Forelimb muscle (tissue), 1 donor: ENCODE measurements around the gene CCSAP. TPM values are rescaled to one million over a fixed set of nuclear protein-coding genes. Genes with fewer than 3 reads are reported as not detected.
"Not testable (repeated sequence)": the region's sequence is repeated elsewhere in the genome, so short reads cannot be mapped to it uniquely, and the experiment has no call there.

Experiments used
- DNase-seq: peaks from one replicate; pipeline ENCODE4 v3.0.0-alpha.2; 2013; ENCODE audit warnings: low read depth
- polyA plus RNA-seq: library from polyadenylated mRNA; unstranded; fragments of 120-200 nt; gene quantifications from one replicate; pipeline ENCODE4 v1.2.1, GENCODE V29; 2013; ENCODE audit not compliant: insufficient read length

Gene CCSAP
- polyA plus RNA-seq, 1 donor: 9.3 TPM

DNA sequence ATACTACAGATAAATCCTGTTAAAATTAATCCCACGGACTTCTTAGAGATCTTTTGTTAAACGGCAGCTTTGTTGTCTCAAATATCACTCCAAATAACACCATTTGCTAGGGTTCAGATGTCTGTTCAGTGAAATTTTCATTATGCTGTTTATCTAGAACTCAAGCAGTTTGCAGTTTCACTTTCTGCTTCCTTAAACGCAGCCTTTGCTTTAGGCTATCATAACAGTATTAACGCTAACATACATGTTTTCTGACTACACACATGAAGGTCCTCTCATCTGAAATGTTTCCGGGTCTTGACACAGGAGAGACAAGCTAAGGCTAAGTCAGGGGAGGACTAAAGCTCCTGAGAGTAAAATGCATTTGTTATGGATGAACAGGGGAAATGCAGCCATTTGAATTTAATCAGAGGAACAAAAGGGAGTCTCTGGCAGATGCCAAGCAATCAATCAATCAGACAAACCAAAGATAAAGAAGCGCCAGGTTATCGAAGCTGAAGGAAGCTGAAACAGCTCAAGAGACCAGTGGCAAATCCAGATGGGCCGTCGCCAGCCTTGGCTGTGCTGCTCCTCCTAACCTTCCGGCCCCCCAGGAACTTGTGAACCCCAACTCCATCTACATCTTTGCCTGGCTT is 16.9 kb downstream of the CCSAP start:
- no peak for DNase-seq

DNA sequence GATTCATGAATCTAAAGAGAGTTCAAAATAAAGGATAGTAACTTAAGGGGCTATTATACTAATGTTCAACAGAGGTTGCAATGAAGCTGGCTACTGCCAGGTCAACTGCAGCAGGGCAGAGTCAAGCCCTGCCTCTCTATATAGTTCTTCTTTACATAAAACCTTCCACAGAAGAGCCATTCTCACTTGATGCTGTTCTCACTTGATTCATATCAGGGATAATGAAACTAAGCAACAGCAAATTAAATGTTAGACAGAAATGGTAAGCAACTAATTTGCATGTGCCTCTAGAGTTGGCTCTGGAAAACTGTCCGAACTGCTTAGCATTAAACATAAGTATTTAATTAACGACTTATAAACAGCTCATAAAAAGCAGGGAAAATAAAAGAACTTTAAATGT is 17.4 kb downstream of the CCSAP start:
- no peak for DNase-seq

DNA sequence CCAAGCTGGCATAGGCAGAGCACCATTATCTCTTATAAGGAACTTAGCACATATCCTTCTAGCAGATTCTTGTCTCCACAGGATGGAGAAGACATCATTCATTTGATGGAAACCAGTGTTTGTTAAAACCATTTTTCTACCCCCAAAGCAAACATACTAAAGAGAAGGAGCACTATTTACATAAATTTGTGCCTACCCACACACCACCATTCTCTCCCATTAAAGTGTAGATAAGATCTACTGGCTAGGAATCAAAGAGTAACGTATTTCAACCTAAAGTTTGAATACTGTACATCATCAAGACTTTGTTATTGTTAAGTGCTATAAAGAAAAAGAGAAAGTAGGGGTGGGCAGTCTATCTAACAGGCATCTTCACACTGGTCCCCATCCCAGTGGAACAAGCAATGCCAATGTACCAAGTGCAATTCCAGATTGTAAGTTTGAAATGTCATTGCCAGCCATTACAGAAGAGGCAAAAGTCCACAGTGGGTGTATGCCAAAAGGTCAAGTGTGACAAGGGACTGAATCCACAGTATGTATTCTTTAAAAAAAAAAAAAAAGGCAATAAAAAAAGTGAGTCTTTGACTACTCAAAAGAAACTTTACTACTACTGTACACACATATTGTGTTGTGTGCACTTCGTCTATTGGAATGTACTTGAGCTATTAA is 18.8 kb downstream of the CCSAP start:
- no peak for DNase-seq

DNA sequence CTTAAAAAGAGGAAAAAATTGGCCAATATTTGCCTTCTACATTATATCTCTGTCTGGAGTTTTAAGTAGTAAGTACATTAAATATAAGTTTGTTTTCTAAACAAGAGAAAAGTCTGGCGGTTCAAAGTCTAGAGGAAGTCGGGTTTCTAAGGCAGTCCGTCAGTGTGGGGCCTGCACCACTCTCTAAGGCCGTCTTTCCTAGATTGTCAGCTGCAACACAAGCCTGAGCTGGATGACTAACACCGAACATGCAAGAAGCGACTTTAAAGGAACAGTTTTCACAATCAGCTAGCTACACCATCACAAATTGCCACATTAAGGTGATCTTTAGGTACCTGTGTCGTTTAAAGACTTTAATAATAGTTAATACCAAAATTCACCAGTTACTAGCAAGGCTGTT is 19.6 kb downstream of the CCSAP start:
- DNase-seq: no peak

DNA sequence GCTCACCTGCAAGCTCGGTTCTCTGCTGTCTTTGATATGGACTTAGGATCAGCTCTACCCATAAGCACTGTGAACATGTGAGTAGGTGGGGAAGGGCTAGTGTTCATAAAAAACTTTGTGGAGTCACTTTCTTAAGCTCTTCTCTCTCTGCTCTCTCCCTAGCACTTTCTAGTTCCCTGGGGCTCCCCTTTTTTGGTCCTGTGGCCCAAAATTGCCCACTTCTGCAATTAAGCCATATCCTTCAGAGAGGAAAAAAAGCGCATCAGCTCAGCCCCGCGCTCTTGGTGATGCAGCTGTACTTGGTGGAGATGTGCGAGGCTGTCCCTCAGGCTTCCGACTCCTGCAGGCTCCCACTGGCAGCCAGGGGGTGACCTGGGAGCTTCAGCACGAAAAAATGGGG is 23.4 kb downstream of the CCSAP start:
- DNase-seq: no peak

DNA sequence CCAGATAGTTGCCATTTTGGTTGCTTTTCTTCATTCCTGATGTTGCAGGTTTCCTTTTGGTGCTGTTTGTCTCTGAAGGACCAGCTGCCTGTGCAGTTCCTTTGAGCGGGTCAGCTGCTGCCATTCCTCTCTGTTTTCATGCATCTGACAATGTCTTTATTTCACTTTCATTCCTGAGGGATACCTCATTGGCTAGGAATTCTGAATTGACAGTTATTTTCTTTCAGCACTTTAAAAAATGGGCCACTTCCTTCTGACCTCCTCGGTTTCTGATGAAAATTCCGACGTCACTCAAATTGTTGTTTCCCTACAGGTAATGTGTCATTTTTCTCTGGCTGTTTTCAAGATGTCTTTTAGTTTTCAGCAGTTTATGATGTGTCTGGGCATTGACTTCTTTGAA is 24.8 kb downstream of the CCSAP start:
- DNase-seq: no peak

DNA sequence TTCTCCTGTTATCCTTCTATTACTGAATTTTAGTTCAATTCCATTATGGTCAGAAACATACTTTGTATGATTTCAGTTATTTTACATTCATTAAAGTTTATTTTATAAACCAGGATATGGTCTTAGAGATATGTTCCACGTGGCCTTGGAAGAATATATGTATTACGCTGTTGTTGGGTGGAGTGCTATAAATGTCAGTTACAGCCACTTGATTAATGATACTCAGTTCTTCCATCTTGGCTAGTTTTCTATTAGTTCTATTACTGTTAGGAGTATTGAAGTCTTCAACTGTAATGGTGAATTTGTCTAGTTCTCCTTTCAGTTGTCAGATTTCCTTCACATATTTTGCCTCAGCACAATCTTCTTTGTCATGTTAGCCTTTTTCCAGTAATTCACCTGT is 26.7 kb downstream of the CCSAP start:
- DNase-seq: no peak

DNA sequence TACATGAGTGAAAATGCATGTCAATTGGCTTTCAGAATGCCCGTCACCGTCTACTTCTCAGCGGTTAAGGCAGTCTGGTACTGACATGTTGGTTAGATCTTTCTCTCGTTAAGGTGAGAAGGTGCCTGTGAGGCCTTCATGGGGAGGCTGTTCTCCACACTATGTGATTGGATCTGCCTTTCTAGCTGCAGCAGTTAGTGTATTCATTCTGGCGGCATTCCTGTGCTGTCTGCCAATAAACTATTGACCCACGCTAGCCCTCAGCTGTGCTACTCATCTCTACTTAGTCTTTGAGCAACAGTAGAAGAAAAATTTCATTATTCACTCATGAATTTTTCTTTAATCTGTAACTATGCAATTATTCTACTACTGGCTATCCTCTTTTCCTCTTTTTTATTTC is 32.0 kb downstream of the CCSAP start:
- DNase-seq: no peak

DNA sequence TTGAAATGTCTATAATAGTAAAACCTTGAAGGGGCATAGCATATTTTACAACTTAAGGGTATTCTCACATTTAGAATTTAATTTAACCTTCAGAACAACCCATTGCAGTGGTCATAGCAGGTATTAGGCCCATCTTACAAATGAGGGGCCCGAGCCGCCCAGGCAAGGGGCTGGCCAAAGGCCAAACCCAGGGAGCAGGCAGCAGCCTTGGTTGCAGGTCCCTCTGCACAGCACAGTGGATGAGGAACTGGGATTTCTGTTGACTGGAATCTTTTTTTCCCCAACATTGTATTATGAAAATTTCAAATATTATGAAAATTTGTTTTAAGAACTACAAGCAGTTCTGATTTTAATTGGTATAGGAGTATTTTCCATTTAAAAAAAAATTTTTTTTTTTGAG is 33.2 kb downstream of the CCSAP start:
- no peak for DNase-seq

DNA sequence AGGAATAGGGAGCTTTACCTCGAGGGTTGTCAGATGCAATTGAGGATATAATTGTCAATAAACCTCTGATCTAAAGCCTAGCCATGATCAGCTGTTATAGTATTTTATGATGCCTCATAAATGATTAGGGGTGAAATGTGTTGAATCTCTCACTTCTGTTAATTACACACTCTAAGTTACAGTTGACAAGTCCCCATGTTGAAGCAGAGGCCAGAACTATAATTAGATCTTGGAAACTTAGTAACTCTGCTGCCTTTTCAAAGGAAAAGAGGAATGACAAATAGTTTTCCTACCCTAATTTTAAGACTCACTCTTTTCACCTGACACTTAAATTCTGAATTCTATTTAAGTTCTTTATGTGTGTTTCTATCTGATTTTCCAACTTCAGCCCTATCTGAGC is 33.8 kb downstream of the CCSAP start:
- no peak for DNase-seq

DNA sequence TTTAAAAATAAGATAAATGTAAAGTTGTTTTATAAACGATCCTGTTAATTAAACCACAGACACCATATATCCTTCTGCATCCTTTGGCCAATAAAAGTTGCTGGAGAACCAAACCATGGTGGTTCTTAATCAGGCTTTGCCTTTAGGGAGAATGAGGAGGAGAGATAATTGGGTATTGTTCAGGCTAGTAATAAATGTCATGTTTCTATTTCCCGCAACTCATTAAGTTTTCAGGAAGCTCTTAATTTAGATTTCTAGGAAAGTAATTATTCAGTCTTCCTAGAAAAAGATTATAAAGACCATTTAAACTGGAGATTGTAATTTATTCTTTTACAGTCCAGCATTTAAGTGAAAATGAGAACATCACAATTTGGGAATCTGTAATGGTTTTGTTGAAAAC is 37.5 kb downstream of the CCSAP start:
- DNase-seq: no peak

DNA sequence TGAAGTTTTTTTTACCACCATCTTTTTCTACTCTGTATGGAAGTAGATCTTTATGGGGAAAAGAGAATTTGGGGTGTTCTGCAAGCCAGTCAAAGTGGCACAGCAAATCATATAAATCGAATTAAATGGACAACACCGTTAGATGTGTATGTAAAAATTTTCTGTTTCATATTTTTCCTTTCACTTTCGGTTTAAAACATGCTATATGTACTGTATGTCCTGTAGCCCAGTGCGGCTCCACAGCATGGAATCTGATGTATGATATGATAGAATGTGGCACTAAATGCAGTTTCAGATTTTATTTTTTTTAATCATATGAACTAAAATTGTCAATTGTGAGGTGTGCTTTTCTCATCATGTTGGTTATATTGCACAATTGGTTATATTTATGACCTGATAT is 39.0 kb downstream of the CCSAP start:
- DNase-seq: no peak

DNA sequence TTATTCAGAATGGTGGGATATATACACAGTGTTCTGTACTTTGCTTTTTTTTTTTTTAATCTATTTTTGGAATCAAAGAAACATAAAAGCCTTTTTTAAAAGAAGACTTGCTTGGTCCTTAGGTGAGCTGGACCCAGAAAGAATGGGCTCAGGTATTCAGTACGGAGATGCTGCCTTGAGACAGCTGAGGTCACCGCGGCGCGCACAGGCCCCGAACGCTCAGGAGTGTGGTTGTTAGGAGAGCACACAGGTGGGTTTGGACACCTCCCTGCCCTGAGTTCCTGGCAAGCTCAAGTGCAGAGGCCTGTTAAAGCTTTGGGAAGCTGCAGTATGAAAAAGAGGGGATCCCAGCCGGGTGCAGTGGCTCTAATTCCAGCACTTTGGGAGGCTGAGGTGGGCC is 40.1 kb downstream of the CCSAP start:
- no peak for DNase-seq

DNA sequence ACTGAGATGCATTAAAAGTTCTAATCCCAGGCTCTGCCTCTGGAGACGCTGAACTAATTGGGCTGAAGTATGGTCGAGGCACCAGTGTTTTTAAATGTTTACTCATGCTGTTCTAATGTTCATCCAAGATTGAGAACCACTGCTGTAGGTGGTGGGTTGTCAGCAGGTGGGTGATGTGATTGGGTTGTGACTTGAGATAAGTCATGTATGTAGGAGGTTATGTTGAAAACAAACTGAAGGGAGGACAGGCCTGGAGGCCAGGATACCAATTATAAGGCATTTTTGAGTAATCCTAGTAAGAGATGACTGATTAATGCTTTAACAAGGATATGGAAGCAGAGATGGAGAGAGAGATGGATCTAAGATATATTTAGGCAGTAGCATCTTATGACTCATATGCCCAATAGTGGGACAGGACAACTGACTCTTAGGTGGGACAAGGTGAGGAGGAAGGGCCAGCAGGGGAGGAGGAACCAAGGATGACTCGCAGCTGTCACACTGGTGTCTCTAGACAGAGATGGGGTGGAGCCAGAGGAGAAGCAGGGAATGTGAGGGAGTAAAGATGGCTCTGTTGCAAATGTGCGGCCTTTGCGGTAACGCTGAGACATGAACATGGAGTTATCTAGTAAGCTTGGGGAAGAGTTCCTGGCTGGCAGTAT is 42.6 kb downstream of the CCSAP start:
- DNase-seq: no peak

DNA sequence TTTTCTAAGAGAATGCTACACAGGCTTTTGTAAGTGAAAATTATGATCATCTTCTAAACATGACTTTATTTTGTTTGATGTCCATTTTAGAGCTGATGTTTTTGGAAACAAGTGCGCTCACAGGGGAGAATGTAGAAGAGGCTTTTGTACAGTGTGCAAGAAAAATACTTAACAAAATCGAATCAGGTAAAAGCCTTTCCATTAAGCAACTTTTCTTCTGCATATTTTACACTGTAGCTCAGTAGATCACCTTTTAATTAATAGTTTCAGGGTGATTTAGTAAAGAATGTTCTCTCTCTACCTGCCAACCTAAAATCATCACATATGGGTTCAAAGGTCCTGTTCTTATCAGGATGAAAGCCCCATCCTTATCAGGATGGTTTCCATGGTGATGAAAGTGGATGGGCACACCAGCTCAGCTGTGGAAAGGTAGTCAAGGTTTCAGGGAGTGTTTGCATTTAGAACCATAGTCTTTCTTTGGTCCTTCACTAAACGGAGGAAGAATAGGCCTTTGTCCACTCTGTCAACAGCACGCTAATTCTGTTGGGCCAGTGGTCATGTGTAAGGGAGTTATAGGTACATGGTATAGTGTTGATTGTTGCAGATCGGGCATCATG is 43.9 kb downstream of the CCSAP start:
- no peak for DNase-seq

DNA sequence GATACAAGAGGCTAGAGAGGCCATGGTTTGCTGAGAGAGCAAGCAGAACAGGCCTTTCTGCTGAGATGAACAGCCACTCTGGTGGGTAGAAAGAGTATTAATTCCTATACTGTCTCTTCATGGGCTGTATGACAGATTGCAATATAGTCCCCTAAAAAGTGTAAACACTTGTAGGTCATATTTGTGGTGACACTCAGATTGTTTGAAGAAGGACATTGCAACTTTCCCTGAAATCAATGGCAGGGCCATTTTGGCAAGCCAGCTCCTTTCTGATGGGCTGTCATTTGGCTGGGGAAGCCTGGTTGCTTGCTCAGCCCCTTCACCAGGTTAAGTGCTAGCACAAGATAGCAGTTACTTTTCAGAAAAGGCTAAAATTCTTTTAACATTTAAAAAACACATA is 44.4 kb downstream of the CCSAP start:
- DNase-seq: no peak

DNA sequence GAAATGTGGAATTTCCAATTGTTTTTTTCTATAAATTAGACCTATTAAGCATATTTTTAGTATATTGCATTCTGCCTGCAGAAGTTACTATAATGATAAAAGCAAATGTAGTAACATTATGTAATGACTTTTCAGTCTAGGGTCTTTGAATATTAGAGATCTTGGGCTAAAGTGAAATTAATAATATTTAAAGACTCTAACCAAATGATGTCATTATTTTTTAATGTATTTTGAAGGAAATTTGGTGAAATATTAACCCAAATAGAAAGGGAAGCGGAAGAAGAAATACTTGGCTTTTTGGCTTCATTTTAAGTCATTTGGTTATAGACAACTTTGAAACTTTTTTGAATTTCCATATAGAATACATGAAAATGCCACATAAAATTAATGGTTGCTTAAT is 45.1 kb downstream of the CCSAP start:
- DNase-seq: no peak

DNA sequence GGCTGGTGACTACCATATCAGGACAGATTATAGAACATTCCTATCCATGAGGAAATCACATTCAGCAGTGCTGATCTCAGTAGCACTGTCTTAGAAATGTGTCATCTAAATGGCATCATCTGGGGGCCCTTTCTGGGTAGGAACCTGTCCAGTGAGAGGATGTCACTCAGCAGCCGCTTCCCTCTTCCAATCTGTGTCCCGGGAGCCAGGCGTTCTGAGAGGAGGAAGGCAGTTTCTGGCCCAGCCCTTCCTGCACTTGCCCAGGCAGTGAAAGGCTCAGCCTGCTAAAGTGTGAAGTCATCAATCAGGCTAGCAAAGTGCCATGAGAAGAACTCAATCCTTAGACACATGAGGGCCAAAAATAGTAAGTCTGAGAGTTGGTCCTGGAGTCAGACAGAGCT is 46.3 kb downstream of the CCSAP start:
- no peak for DNase-seq

DNA sequence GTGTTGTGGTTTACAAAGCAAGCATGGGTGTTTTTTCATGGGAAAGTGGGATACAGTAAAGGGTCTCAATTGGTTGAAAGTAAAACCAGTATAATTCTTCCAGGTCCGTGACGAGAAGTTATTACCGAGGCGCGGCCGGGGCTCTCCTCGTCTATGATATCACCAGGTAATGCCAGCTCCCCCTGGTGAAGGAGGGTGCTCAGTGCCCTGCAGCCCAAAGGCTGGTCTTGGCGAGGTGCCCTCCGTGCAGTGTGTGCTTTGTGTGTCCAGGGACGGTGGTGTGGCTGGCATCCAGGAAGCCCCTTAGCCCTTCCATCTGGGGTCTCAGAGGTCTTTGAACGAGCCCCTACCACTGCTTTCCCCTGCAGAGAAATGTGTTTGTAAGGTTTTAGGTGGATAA is 47.1 kb downstream of the CCSAP start:
- DNase-seq: no peak

DNA sequence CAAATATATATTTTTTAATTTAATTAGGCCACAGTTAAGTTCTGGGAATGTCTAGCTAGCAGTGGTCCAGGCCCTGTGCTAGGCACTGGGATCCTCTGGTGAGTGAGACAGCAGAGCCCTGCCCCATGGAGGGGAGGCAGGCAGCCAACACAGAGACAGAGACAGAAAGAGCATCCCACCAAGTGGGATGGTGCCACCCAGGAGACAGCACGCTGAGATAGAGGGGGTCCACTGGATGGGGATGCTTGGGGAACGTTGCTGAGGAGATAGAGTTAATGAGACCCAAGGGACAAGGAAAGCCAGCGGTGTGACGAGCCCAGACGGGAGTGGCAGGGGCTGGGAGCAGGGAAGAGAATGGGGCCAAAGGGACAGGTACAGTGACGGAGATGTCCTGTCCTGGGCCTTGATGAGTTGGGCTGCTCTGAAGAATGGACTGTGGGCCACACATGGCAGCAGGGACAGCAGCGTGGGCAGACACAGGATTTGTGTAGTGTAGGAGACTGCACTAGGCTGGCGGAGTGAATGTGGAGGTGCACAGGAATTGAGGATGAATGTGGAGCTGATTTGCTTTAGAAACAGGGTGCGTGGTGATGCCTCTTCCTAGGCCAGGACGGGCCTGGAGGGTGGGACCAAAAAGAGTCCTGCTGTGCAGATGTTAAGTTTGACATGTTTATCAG is 49.2 kb downstream of the CCSAP start:
- DNase-seq: no peak

DNA sequence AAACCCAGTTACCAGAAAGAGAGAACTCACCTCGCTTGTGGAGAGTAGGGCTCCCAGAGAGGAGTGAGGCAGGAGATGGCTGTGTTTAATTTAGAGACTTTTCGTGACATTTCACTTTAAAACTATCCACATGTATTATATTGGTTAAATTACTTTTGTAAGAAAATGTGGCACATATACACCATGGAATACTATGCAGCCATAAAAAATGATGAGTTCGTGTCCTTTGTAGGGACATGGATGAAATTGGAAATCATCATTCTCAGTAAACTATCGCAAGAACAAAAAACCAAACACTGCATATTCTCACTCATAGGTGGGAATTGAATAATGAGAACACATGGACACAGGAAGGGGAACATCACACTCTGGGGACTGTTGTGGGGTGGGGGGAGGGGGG is 51.2 kb downstream of the CCSAP start:
- DNase-seq: not testable (repeated sequence)

DNA sequence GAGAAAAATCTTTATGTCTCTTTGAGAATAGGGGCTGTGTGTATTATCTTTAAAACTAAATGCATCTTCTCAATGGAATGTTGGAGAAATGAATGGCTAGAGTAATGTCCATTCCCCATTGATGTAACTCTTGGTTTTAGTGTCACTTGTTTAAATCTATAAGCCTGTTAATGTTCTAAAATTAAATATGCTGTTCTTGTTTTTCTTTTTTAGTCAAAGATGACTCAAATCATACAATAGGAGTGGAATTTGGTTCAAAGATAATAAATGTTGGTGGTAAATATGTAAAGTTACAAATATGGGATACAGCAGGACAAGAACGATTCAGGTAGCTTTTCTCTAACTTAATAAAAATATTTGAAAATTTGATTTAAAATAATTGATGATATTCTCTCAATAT is 54.3 kb downstream of the CCSAP start:
- DNase-seq: no peak
